Hematopoietic multipotent progenitor cell treated with erythropoietin and hydrocortisone succinate and interleukin-3 and kit ligand, for 15 days (in vitro differentiated cells): ENCODE measurements around the gene COL13A1.

ENCODE experiments used
- DNase-seq: peaks from one replicate; pipeline ENCODE4 v3.0.0-alpha.2; 2015; ENCODE audit warnings: low spot score

Gene COL13A1

DNA sequence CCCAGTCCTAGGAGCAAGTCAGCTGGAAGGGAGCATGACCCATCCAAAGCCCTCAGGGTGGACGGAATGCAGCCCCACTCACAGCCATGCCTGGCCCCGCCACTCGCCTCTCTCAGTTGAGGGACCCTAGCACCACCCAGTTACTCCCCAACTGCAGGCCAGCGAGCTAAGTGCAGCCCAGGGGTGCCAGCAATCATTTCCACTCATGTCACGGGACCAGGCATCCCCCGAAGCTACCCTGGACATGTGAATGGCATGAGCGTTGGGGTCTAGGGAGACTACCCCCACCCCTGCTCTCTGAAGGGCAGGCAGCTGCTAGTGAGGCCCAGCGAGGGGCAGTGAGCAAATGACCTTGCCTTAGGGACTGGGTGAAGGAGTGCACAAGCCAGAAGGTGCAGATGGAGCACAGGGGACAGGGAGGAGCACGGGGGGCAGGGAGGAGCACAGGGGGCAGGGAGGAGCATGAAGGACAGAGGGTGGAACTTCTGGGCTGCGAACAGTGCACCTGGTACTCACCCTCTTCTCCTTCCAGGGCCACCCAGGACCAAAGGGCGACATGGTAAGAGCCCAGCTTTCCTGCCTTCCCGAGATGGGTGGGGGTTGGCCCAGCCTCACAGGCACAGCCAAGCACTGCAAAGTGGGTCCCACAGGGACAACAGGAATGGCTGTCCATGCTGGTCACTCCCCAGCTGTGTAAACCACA, 87.3 kb downstream of the COL13A1 start:
- no peak for DNase-seq

DNA sequence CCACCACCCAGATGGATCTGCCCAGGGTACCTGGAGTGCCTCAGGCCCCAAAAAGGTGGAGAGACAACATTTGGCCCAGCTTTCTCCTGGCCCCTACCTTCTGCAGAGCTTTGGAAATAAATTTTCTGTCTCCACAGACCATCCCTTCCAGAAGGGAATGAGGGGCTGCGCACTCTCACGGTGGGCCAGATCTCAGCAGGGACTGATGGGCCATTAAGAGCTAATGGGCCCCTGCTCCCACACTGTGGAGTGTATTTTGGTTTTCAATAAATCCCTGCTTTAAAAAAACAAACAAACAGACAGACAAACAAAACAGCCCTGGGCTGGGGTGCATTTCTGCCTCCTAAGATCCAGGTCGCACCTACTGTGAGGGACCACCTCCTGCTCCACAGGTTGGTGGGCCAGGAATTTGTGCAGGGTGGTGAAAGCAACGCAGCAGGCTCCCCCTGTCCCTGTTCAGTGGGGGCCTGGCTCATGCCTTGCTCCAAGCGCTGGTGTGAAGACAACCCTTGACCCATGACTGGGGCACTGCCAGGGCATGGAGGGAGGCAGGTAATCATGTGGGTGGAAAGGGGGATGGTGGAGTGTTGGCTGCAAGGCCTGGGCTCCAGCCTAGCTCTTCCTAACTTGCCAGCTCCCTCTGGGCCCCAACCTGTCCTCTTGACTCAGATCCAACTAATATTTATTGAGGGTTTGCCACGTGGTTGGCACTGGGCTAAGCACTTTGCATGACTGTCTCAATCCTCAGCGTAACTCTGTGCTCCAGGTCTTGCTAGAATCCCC, 88.5 kb downstream of the COL13A1 start:
- no peak for DNase-seq

GRCh38 chr10:69891057-69891617, 89.4 kb downstream of the COL13A1 start:
- DNase-seq, result no peak

DNA sequence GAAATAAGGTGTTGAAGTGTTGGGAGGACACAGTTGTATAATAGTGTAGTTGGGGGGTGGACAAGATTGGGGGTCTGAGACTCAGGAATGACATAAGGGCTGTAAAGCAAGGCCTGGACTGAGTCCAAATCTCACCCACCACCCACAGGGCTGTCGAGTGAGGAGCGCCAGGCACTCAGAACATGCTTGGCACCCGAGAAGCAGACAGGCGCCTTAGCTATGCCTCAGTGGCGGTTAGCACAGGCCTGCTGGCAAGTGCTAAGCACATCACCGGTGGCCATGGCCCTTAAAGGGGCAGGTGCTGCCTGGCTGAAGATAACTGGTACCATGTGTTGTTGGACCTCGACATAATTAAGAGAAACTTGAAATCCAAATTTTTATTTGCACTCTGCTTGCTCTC, 90.7 kb downstream of the COL13A1 start:
- no peak for DNase-seq

DNA sequence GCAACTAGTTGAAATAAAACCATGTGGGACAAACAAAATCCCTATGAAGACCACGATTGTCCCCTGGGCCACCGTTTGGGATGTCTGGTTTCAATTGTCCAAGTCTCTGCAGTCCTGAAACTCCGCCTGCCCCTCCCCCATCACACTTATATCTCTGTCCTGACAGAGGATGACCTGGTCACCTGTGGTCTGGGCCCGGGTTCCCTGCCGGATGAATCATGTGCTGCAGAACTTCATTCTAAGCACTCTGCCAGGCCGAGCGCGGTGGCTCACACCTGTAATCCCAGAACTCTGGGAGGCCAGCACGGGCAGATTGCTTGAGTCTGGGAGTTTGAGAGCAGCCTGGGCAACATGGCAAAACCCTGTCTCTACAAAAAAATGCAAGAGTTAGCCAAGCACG, 91.1 kb downstream of the COL13A1 start:
- DNase-seq, result no peak

DNA sequence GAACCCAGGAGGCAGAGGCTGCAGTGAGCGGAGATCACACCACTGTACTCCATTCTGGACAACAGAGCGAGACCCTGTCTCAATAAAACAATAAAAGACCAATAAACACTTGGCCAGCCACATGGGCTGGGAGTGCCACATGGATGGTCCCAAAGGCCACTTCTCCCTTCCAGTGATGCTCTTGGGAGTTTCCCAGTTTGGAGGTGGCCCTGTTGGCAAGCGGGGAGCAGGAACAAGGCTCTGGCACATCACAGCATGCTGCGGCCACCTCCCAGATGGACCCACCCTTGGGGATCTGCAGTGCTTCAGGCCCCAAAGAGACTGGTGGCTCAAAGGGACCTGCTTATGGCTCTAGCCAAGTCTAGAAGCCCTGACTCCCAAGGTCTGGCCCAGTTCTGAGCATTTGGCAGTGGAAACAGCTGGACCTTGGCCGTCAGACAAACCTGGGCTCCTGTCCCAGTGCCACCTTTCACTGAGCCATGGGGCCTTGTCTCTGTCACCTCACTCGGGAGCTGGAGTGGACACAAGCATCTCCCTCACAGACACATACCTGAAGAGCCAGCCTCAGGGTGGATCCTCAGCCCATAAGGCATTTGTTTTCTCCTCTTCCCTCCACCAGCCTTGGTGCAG, 91.7 kb downstream of the COL13A1 start:
- no peak for DNase-seq

DNA sequence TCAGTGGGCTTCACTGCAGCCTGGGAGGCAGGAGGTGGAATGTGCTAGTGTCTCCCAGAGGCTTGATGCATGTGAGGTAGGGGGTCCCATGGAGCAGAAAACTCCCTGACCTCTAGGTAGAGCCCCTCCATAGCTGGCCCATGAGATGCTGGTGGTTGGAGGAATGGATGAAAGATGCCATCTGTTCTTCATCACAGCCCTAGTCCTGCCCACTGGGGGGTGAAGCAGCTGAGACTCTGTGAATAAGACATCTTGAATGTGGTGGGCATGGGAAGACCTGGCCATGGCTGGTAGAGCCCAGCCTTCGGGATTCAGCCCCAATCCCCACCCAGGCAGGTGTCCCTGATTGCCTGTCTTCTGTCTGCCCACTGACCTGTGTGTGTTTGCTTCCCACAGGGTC, 92.5 kb downstream of the COL13A1 start:
- no peak for DNase-seq

GRCh38 chr10:69895759-69896158, 94.1 kb downstream of the COL13A1 start:
- no peak for DNase-seq

DNA sequence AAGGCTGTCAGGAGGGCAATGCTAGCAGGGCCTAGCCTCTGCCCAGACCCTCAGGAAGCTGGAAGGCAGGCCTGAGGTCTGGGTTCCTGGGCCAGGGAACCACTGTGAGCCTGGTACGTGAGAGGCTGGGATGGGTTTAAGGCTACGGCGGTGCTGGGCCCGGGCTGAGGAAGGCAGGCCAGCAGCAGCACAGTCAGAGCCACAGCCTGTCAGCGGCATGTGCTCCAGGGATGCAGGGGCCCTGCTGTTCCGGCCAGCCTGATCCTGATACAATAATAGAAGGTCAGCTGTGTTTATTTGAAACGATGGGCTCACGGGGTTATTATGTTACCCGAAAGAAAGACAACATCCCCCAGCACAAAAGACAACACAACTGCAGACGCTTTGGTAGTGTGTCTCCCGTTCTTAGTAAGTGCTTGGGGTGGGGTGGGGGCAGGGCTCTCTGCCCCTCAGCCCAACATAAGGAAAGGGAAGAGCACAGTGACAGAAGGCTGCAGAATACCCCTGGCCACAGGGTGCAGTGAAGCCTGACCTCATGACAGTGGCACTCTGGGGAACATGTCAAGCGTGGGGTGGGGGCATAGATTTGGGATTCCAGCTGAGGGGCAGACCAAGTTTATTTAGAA, 95.0 kb downstream of the COL13A1 start:
- DNase-seq, result no peak

- no peak for DNase-seq
Observed at GRCh38 chr10:69897432-69897831, 95.7 kb downstream of the COL13A1 start.

DNA sequence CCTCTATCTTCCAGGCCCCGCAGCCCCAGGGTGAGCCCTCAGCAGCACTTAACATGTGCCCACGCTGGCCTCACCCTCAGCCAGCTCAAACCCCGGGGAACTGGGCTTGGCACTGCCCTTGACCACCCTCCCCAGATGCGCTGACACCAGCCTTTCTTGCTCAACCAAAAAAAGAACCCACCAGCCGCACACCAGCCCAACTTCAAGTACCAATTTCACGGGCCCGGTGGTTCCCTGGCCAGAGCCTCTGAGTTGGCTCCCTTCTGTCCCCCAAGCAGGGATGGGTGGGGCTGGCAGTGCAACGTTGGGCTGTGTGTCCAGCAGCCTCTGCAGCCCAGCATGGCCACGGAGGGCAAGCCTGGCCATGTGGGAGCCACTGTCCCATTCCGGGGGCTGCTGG, 96.3 kb downstream of the COL13A1 start:
- no peak for DNase-seq

GRCh38 chr10:69898524-69898923, 96.8 kb downstream of the COL13A1 start:
- no peak for DNase-seq

DNA sequence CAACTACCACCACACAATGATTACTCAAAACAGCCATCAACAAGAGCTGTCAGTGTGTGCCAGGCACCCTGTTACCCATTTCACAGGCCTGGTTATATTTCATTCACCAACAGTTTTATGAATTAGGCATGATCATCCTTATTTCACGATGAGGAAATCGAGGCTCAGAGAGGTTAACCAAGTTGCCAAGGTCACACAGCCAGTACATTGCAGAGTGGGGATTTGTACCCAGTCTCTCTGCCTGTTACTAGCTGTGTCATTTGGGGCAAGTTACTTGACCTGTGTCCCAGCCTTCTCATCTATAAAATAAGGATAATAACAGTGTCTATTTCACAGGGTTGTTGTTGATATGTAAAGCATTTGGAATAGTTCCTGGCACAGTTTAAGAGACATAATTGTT, 97.2 kb downstream of the COL13A1 start:
- DNase-seq, result no peak

DNA sequence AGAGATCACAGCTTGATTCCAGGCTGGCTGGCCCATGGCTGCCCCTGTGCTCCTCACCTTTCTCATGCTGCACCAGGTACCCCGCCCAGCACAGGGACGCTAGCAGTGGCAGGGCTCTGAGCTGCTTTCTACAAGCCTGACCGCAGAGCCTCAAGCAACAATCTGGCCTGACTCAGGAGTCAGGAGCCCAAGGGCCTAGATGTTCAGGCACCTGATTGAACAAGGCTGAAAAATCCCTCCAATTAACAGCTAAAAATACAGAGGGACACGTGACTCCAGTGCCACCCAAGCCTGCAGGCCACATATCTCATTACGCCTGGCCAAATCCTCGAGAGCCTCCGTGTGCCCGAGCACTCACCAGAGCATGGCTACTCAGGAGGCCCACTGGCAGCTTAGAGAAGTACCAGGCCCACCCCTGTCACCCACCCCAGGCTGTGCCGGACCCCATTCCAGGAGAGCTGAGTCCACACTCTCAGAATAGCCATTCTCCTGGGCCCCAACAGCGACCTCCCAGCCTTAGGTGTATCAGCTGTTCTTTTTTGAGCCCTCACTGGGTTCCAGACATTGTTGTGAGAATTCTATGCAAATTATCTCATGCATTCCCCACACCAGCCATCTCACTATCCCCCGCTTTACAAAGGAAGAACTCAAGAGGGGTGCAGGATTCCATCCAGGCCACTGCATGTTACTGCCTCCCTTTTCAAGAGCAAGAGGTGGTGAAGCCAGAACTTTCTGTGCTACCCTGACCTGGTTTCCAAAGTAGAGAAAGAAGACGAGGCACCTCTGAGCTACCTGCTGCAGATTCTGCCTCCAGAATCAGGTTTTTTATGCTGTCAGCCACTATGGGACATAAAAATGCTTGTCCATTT, 98.3 kb downstream of the COL13A1 start:
- no peak for DNase-seq

- no peak for DNase-seq
Observed at GRCh38 chr10:69901022-69901421, 99.3 kb downstream of the COL13A1 start.

DNA sequence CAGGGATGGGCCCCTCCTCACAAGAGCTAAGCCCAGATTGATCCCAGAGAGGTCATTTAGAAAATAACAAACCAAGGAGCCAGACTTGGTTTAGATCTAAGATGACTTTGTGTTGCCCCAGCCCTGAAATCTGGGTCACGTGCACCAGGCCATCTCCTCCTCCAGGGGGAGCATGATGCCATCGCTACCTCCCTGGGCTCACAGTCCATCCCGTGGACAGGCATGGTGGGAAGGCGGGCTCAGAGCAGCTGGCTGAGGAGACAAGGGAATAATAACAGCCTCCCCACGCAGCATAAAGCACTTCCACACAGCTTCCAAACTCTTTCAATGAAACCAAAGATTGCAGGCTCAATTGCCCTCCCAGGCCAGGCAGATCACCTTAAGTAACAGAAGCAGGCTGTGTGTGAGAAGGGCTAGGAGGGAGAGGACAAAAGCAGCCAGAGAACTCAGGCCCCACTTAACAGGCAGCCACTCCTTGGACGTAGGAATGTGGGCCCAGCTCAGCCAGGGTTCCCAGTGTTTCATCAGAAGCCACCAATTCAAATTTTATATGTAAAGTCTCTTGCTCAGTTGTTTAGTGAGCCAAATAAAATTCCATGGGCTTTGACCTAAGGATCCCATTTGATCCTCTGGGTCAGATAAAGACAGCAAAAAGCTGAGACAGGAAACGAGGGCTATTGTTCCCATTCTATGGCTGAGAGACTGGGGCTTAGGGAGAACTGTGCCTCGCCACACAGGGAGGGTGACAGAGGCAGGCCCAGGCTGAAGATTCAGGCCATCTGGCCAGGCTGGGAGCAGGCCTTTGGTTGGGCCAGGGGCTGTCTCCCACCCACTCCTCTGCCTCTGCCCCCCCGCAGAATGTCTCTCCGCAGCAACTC, 100.2 kb downstream of the COL13A1 start:
- DNase-seq, result no peak

- no peak for DNase-seq
Observed at GRCh38 chr10:69902835-69903535, 101.3 kb downstream of the COL13A1 start.

DNA sequence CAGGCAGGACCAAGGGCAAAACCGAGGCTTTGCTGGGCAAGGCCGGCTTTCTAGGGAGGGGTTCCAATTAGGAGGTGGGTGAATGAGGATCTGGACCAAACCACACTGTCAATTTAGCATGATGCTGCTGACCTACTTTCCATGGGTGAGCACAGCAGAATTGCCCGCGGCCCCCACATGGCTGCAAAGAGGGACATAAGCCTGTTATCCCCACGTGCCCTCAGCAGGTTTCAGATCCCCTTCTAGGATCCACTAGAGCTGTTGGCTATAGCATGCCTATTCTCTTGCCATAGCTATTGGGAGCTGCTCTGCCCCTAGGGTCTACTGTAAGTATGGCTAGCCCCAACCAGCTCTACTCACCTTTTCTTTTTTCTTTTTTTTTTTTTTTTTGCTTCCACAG, 102.8 kb downstream of the COL13A1 start:
- DNase-seq, result no peak

- no peak for DNase-seq
Observed at GRCh38 chr10:69906425-69906824, 104.7 kb downstream of the COL13A1 start.

GRCh38 chr10:69907517-69907916, 105.8 kb downstream of the COL13A1 start:
- no peak for DNase-seq
